ENCODE results near the gene INKA2.

INKA2 gene
- 1.2 to 4.8 reads per million in 2 donors for total RNA-seq

DNA sequence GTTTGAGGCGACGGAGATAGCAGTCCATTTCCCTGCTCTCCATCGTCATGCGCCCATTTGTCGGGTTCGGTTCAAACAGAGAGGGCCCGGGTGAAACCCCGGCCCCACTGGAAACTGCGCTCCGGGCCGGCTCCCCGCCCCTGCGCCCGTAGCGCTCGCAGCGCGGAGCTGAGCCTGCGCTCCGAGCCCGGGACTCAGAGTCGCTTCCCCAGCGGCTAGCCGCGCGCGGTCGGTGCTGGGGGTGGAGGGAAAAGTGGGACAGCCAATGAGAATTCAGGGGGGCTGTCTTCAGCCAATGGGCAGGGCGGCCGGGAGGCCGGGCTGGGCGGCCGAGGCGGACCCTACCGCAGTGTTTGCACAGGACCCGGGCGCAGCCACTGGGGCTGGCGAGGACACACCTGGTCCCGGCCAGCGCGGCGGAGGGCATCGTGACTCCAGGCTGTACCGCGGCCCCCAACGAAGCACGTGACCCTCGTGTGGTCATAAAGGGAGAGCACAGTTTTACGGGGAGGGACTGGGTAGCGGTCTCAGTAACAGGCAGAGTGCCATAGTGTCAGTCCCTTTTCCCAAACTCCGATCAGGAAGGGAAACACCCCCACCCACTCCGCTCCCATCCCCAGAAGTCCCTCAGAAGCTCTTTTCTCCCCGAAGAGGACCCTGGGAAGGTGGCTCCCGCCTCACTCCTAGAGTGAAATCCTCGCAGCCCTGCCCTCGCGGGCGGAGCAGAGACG is at the start of gene INKA2:
Gene INKA2, minus strand, starts transcription at position 202 of the 731 bp plus-strand sequence. Its CDS starts 153 bp downstream, at position 49.
- peak; percentile 52 for DNase-seq

GRCh38 chr1:111786669-111787207 is 47.5 kb upstream of the INKA2 start:
- no peak for DNase-seq

GRCh38 chr1:111784273-111784901 is 45.2 kb upstream of the INKA2 start:
- no peak for DNase-seq

GRCh38 chr1:111779546-111779945 is 40.4 kb upstream of the INKA2 start:
- no peak for DNase-seq

- no peak for DNase-seq
Measured at GRCh38 chr1:111778541-111779051, 39.4 kb upstream of the INKA2 start.

DNA sequence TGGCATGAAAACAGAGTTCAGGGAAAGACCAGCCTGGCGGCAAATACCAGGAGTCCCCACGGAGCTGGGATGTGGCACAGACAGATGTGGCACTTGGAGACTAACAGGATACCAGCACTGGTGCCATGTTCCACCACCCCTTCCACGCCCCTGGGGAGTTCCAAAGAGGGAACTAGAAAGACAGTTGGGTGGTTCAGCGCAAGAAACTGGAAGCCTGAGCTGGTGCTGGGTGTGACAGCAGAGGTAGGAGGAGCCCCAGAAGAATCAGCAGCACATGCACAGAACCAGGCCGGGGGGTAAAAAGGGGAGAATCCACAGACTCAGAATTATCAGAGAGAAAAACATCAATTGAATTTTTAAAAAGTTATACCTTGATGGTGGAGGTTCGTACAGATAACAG is 38.9 kb upstream of the INKA2 start:
- no peak for DNase-seq

- no peak for DNase-seq
Measured at GRCh38 chr1:111777301-111777700, 38.1 kb upstream of the INKA2 start.

- no peak for DNase-seq
Measured at GRCh38 chr1:111776861-111777260, 37.7 kb upstream of the INKA2 start.

DNA sequence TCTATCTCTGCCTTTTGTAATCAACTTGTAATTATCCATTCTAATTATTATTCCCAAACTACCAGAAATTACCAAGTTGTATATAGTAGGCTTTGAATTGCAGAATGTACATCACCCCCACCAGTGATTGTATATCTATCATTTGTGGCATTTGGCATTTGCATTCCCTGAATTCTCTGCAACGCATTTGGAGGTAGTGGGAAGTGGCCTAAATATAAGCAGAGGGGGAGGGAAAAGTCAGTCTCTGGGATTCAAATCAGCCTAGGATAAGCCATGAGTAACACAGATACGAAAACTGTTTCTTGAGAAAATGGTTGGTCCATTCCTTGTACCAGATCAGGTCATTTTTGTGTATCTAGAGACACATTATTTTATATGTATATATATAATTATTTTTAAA is 37.2 kb upstream of the INKA2 start:
- no peak for DNase-seq

DNA sequence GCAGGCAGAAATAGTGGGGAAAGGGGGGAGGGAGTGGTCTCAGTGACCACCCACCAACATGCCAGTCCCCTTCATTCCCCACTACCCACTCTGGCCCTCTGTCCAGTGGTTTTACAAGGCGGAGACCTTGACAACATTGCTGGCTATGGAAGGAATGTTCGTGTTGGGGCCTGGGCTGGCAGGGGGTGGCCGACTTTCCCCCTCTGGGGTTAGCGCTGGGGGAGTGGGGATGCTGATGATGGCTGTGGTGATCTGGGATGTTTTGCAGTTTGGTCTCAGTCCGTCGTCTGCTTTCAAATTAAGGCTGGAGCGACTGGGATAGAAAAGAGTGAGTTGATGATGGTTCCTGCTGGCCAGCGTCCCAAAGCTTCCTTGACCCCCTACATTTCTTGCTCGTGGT is 36.8 kb upstream of the INKA2 start:
- DNase-seq = no peak

DNA sequence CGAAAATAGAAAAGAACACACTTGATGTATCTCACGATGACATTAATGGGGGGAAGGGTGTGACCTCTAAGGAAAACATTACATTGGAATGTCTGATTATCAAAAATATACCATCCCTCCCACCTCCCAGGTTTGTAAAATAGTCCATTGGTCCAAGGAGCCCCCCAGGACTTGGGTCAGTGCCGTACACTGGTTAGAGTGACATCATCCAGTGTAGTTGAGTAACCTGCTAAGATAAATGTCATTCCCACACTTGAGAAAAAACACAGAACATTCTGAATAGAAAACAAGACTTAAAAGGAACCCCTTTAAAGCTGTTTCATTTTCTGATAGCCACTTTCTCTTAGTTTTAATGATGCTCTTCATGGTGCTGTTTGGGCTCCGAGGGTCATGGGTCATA is 31.7 kb upstream of the INKA2 start:
- no peak for DNase-seq

DNA sequence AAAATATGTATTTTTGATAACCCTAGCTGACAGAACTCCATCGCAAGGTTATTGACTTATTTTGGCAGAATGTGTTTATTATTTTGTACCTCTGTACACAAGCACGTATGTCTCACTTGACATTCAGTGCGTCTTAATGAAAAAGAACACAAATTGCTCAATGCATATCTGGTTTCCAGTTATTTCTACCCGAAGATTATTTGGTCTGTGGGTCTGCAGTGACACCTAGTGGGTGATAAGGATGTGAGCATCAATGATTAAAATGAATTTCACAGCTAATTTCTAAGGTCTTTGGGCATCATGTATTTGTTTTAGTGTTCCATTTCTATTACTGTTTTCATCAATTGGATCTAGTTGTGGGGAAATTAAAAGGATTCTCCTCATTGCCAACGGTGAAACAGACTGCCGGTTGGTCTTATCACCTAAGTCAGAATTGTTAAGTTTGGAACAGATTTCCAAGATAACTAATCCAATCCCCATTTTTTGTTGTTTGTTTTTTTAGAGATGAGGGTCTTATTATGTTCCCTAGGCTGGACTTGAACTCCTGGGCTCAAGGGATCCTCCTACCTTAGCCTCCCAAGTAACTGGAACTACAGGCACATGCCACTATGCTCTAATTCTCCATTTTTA is 30.4 kb upstream of the INKA2 start:
- DNase-seq = peak; percentile 39

GRCh38 chr1:111768625-111769024 is 29.4 kb upstream of the INKA2 start:
- DNase-seq = no peak

DNA sequence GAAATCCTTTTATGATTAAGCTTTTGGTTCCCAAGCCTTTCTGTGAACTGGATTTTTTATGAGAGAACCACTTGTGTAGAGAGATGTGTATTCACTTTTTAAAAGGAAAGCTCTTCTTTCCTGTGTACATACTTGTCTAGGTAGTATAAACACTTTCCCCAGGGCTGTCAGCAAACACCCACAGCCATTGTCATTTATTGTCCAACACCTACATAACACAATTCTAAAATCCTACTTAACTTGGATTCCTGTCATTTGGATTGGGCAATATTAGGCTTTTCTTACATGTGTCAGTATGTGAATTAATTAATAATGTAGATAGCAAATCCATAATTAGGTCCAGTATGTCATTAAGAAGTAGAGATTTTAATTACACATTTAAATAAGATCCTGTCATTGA is 28.8 kb upstream of the INKA2 start:
- DNase-seq = no peak

DNA sequence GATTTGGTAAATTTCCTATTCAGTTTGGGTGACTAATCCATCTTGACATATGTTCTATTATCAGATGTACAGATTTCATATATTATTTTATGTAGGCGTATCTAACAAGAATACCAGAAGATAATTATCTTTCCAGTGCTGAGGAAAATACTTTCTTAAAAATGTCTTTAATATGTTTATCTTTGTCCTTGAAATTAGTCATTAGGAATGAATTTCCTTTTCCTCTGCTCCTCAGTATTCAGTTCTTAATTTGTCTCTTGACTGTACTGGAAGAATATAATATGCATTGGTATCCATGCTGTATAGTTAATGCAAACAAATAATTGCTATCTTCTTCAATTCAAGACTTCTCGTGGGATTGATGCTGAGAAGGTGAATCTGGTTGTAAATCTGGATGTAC is 23.1 kb upstream of the INKA2 start:
- DNase-seq = no peak

DNA sequence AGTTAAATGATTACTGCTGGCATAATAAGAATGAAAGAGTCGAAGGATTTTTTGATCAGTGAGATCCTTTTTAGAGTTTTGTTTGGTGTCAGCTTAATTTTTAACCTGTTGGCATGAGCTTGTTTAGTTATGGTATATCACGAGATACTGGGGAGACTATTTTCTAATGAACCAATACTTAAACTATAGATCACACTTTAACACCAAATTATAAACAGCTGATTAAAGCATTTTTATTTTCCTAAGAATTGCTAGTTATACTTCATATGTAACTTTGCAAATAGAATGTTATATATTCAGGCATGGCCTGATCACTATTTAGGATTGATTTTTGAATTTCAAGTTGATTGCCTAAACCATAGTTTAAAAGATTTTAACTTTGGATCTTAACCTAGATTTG is 22.5 kb upstream of the INKA2 start:
- DNase-seq = no peak

DNA sequence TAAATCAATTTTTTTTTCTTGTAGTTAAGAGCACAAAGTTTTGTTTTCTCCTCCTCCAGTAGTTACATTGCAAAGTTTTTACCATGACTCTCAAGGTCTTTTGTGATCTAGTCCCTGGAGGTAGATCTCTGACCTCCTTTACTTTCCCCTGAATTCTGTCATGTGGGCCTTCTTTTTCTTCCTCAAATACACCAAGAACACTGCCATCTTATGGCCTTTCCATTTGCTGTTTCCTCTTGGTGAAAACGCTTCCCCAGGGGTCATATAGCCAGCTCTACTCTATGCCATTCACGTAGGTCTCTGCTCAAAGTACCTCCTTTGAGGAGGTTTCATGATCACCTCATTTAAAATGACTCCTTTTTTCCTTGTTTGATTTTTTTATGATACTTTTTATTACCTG is 19.2 kb upstream of the INKA2 start:
- no peak for DNase-seq

- no peak for DNase-seq
Measured at GRCh38 chr1:111756124-111756513, 16.9 kb upstream of the INKA2 start.

- DNase-seq = peak; percentile 91
Measured at GRCh38 chr1:111755331-111756123, 16.3 kb upstream of the INKA2 start, which contains the start of gene DDX20. Gene DDX20 (plus strand): TSS chr1:111755901. CDS start chr1:111755925, 24 bp downstream.

DNA sequence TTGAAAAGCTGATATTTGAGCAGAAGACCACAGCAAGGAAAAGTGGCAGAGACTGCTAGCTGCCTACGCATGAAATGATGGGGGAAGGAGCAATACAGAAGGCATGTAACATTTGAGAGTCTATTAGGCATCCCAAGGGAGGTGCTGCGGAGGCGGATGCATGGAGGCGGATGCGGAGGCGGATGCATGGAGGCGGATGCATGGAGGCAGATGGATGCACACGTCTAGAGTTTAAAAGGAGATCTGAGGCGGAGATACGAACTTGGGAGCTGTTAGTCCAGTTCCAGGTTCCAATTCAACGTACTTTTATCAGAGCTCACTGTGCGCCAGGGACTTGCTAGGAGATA is 15.8 kb upstream of the INKA2 start:
- DNase-seq = no peak

GRCh38 chr1:111751906-111752575 is 12.8 kb upstream of the INKA2 start:
- DNase-seq = no peak

GRCh38 chr1:111750856-111751255 is 11.7 kb upstream of the INKA2 start:
- no peak for DNase-seq
